Measurements from ENCODE around the gene GTF3A.

The GTF3A gene

GRCh38 chr13:27403203-27403678 is 21.2 kb upstream of the GTF3A start:
- Histone ChIP-seq H3K4me3 (replicated peaks; ENCODE audit: insufficient read depth, low read length) (no peak overlapping the region), H3K27ac (replicated peaks) (no peak overlapping the region), H3K27me3 (ENCODE audit: insufficient read depth, poor library complexity, severe bottlenecking) (no peaks in the 10 kb centered on the region)
- TF ChIP-seq GABPA (IDR thresholded peaks at IDR 0.05; ENCODE audit: low read depth): no peak
- TF ChIP-seq CTCF (IDR thresholded peaks at IDR 0.05; ENCODE audit: insufficient read depth, low read length): no peak
- TF ChIP-seq SPI1 (IDR thresholded peaks at IDR 0.05; ENCODE audit: borderline replicate concordance, low read depth): no peak
- no peak for DNase-seq (ENCODE audit: low read depth in 1 of 2, low spot score in 1 of 2)

GRCh38 chr13:27403727-27404385 is 20.6 kb upstream of the GTF3A start:
- no peak overlapping the region for H3K4me3 ChIP-seq (replicated peaks; ENCODE audit: insufficient read depth, low read length)
- DNase-seq (ENCODE audit: low read depth in 1 of 2, low spot score in 1 of 2): no peak
- H3K27ac ChIP-seq (replicated peaks): no peak overlapping the region
- TF ChIP-seq CTCF (IDR thresholded peaks at IDR 0.05; ENCODE audit: insufficient read depth, low read length): no peak
- H3K27me3 ChIP-seq (ENCODE audit: insufficient read depth, poor library complexity, severe bottlenecking): no peaks in the 10 kb centered on the region

- TF ChIP-seq REST (IDR thresholded peaks at IDR 0.05; ENCODE audit: insufficient replicate concordance, low read depth): no peak
- TF ChIP-seq SPI1 (IDR thresholded peaks at IDR 0.05; ENCODE audit: borderline replicate concordance, low read depth): no peak
- no peak for TF ChIP-seq POLR2AphosphoS5 (IDR thresholded peaks at IDR 0.05; ENCODE audit: low read depth)
- no peak for TF ChIP-seq CTCF (IDR thresholded peaks at IDR 0.05; ENCODE audit: insufficient read depth, low read length)
- no peak for TF ChIP-seq GABPA (IDR thresholded peaks at IDR 0.05; ENCODE audit: low read depth)
- no peak for DNase-seq (ENCODE audit: low read depth in 1 of 2, low spot score in 1 of 2)
- H3K27me3 ChIP-seq (ENCODE audit: insufficient read depth, poor library complexity, severe bottlenecking): no peaks in the 10 kb centered on the region
- no peak overlapping the region for H3K4me3 ChIP-seq (replicated peaks; ENCODE audit: insufficient read depth, low read length)
- H3K27ac ChIP-seq (replicated peaks): no peak overlapping the region
Observed at GRCh38 chr13:27404680-27405079, 19.7 kb upstream of the GTF3A start.

GRCh38 chr13:27405546-27406134 is 18.8 kb upstream of the GTF3A start:
- no peak for DNase-seq (ENCODE audit: low read depth in 1 of 2, low spot score in 1 of 2)
- TF ChIP-seq SPI1 (IDR thresholded peaks at IDR 0.05; ENCODE audit: borderline replicate concordance, low read depth): no peak
- no peak for TF ChIP-seq CTCF (IDR thresholded peaks at IDR 0.05; ENCODE audit: insufficient read depth, low read length)
- TF ChIP-seq REST (IDR thresholded peaks at IDR 0.05; ENCODE audit: insufficient replicate concordance, low read depth): no peak
- no peak for TF ChIP-seq GABPA (IDR thresholded peaks at IDR 0.05; ENCODE audit: low read depth)
- no peak for TF ChIP-seq POLR2AphosphoS5 (IDR thresholded peaks at IDR 0.05; ENCODE audit: low read depth)
- no peak overlapping the region for H3K4me3 ChIP-seq (replicated peaks; ENCODE audit: insufficient read depth, low read length)
- no peak overlapping the region for H3K27ac ChIP-seq (replicated peaks)
- no peaks in the 10 kb centered on the region for H3K27me3 ChIP-seq (ENCODE audit: insufficient read depth, poor library complexity, severe bottlenecking)
